ENCODE measurements around the gene SH3RF3. TPM values are rescaled to one million over a fixed set of nuclear protein-coding genes. Genes with fewer than 3 reads are reported as not detected.

Gene SH3RF3
- polyA plus RNA-seq, 1 of the 3 experiments (the other 2 are of a cell fraction): 1.9 TPM

DNA sequence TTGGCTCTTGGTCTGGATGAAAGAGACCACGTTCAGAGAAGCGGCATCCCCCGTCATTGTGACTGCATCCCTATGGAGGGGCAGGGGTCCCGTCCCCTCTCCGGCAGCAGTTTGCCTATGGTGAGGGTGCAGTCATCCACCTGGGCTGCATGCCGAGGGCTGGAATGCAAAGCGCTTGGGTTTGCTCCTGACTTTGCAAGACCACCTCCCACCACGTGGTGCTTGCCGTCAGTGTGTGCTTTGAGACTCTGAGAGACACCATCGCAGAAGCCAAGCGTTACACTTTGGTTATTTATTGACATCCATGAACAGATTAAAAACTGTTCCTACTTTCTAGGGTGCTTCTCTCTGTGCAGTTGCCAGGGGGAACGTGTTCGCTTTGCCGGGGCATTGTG, 59.5 kb downstream of the SH3RF3 start:
- peaks cover 5 to 29% of the 10 kb centered on the region in 2 experiments; a peak in 2 of 4 replicates for H3K4me1 ChIP-seq (ENCODE audit: control insufficient read depth in 1 of 2, insufficient read depth in 2 of 2, low read depth in 1 of 2, low read length in 1 of 2)
- CTCF ChIA-PET: no interaction called here
- 78% methylated on average over 10 of the region's 14 CpGs for WGBS (ENCODE audit: low lambda C conversion rate)

More for the DNA sequence above, 59.5 kb downstream of the SH3RF3 start:
- no peaks in the 10 kb centered on the region for H3K9me3 ChIP-seq
- H3K27ac ChIP-seq (ENCODE audit: low read depth in 2 of 2, low read length in 1 of 2): no peak overlapping the region
- H3K4me2 ChIP-seq: no peak overlapping the region
- H3K79me2 ChIP-seq (ENCODE audit: insufficient read depth): peaks cover 47% of the 10 kb centered on the region; the same call in 1 of the 2 replicates
- no peak overlapping the region for H3K9ac ChIP-seq
- no peak overlapping the region for H3K4me3 ChIP-seq (ENCODE audit: low read depth in 2 of 2, low read length in 1 of 2)
- no peaks in the 10 kb centered on the region for H3K27me3 ChIP-seq (ENCODE audit: insufficient read depth)
- no peak for TF ChIP-seq ZBTB33 (IDR thresholded peaks at IDR 0.05; ENCODE audit: borderline replicate concordance, low read depth)
- TF ChIP-seq RAD21 (IDR thresholded peaks at IDR 0.05; ENCODE audit: low read length): no peak
- no peak for TF ChIP-seq EP300 (IDR thresholded peaks at IDR 0.05; ENCODE audit: borderline replicate concordance in 1 of 2, low read depth in 1 of 2, low read length in 1 of 2)
- TF ChIP-seq, protein P1, sequence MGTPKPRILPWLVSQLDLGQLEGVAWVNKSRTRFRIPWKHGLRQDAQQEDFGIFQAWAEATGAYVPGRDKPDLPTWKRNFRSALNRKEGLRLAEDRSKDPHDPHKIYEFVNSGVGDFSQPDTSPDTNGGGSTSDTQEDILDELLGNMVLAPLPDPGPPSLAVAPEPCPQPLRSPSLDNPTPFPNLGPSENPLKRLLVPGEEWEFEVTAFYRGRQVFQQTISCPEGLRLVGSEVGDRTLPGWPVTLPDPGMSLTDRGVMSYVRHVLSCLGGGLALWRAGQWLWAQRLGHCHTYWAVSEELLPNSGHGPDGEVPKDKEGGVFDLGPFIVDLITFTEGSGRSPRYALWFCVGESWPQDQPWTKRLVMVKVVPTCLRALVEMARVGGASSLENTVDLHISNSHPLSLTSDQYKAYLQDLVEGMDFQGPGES (IDR thresholded peaks at IDR 0.05; ENCODE audit: low read depth, low read length): no peak
- TF ChIP-seq TEAD4 (IDR thresholded peaks at IDR 0.05; ENCODE audit: borderline replicate concordance, insufficient read depth): no peak
- no peak for TF ChIP-seq NFIC (IDR thresholded peaks at IDR 0.05; ENCODE audit: borderline replicate concordance)
- no peak for TF ChIP-seq MAX (IDR thresholded peaks at IDR 0.05; ENCODE audit: low read depth)
- TF ChIP-seq TCF12 (IDR thresholded peaks at IDR 0.05): no peak
- no peak for TF ChIP-seq RFX5 (IDR thresholded peaks at IDR 0.05; ENCODE audit: low read length)
- TF ChIP-seq EZH2phosphoT487 (IDR thresholded peaks at IDR 0.05; ENCODE audit: borderline replicate concordance, low read depth): no peak
- TF ChIP-seq RCOR1 (IDR thresholded peaks at IDR 0.05; ENCODE audit: low read length): no peak
- no peak for TF ChIP-seq TAF1 (IDR thresholded peaks at IDR 0.05; ENCODE audit: borderline replicate concordance, low read depth, low read length)
- no peak for TF ChIP-seq SMC3 (IDR thresholded peaks at IDR 0.05; ENCODE audit: low read depth, low read length)
- no peak for TF ChIP-seq FOXM1 (IDR thresholded peaks at IDR 0.05; ENCODE audit: low read depth)
- TF ChIP-seq, protein P2, sequence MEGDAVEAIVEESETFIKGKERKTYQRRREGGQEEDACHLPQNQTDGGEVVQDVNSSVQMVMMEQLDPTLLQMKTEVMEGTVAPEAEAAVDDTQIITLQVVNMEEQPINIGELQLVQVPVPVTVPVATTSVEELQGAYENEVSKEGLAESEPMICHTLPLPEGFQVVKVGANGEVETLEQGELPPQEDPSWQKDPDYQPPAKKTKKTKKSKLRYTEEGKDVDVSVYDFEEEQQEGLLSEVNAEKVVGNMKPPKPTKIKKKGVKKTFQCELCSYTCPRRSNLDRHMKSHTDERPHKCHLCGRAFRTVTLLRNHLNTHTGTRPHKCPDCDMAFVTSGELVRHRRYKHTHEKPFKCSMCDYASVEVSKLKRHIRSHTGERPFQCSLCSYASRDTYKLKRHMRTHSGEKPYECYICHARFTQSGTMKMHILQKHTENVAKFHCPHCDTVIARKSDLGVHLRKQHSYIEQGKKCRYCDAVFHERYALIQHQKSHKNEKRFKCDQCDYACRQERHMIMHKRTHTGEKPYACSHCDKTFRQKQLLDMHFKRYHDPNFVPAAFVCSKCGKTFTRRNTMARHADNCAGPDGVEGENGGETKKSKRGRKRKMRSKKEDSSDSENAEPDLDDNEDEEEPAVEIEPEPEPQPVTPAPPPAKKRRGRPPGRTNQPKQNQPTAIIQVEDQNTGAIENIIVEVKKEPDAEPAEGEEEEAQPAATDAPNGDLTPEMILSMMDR (IDR thresholded peaks at IDR 0.05): no peak
- no peak for TF ChIP-seq RXRA (IDR thresholded peaks at IDR 0.05; ENCODE audit: borderline replicate concordance, low read depth)
- no peak for TF ChIP-seq FOSL2 (IDR thresholded peaks at IDR 0.05; ENCODE audit: borderline replicate concordance, low read depth)
- TF ChIP-seq SIN3A (IDR thresholded peaks at IDR 0.05; ENCODE audit: borderline replicate concordance, low read depth, low read length): no peak
- no peak overlapping the region for H2AFZ ChIP-seq (ENCODE audit: low read depth)
- DNase-seq: no peak
- no peaks in the 10 kb centered on the region for H3K36me3 ChIP-seq (replicated peaks in 1 of 2; ENCODE audit: control insufficient read depth in 1 of 2, insufficient read depth in 2 of 2, low read length in 1 of 2)
- peaks cover 12% of the 10 kb centered on the region for H3F3A ChIP-seq (replicated peaks; ENCODE audit: insufficient read depth)
- POLR2A ChIA-PET: no interaction called here
- H4K20me1 ChIP-seq (ENCODE audit: insufficient read depth): peaks cover 7% of the 10 kb centered on the region
- no peaks in the 10 kb centered on the region for H3K9me2 ChIP-seq

Data from SK-N-SH (cell line).